ENCODE measurements around the gene CDH4.

Gene CDH4

DNA sequence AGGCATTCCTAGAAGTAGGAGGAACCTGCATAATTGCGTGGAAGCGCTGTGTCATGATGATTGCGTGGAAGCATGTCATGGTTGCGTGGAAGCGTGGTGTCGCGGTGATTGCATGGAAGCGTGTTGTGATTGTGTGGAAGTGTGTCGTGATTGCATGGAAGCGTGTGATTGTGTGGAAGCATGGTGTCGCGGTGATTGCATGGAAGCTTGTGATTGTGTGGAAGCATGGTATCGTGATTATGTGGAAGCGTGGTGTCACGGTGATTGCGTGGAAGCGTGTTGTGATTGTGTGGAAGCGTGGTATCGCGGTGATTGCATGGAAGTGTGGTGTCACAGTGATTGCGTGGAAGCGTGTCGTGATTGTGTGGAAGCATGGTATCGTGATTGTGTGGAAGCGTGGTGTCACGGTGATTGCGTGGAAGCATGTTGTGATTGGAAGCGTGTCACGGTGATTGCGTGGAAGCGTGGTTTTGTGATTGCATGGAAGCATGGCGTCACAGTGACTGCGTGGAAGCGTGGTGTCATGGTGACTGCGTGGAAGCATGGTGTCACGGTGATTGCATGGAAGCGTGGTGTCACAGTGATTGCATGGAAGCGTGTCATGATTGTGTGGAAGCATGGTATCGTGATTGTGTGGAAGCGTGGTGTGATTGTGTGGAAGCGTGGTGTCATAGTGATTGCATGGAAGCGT, 667.8 kb downstream of the CDH4 start:
- no peak overlapping the region for H3K27ac Mint-ChIP-seq (ENCODE audit: low read depth)
- H3K4me1 Mint-ChIP-seq, result no peaks in the 10 kb centered on the region
- ATAC-seq (replicated peaks; ENCODE audit: extremely low read depth, poor library complexity, severe bottlenecking), result no peak
- H3K27me3 Mint-ChIP-seq, result peaks cover 6% of the 10 kb centered on the region
- H3K36me3 Mint-ChIP-seq (ENCODE audit: insufficient read depth), result peaks cover 3% of the 10 kb centered on the region
- no peak overlapping the region for H3K4me3 Mint-ChIP-seq
- DNase-seq (ENCODE audit: low spot score in 2 of 2), result no peak
- H3K9me3 Mint-ChIP-seq, result no peaks in the 10 kb centered on the region

DNA sequence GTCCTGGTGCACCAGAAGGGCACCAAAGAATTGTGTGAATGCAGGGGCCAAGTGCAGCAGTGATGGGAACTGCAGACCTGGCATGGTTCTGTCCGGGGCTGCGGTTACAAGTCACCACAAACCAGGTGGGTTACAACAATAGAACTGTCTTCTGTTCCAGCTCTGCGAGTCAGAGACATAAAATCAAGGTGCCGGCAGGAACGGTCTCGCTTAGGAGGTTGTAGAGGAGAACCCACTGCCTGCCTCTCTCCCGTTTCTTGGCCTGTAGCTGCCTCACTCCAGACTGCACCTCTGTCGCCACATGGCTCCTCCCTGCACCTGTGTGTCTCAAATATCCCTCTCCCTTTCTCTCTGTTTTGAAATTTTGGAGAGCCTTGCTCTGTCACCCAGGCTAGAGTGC, 670.4 kb downstream of the CDH4 start:
- H3K4me3 Mint-ChIP-seq, result no peak overlapping the region
- no peak overlapping the region for H3K27ac Mint-ChIP-seq (ENCODE audit: low read depth)
- H3K27me3 Mint-ChIP-seq, result no peaks in the 10 kb centered on the region
- H3K4me1 Mint-ChIP-seq, result no peaks in the 10 kb centered on the region
- ATAC-seq (replicated peaks; ENCODE audit: extremely low read depth, poor library complexity, severe bottlenecking), result no peak
- peaks cover 3% of the 10 kb centered on the region for H3K36me3 Mint-ChIP-seq (ENCODE audit: insufficient read depth)
- no peak for DNase-seq (ENCODE audit: low spot score in 2 of 2)
- no peaks in the 10 kb centered on the region for H3K9me3 Mint-ChIP-seq

GRCh38 chr20:61922936-61923335, 670.9 kb downstream of the CDH4 start:
- Mint-ChIP-seq H3K27me3 (no peaks in the 10 kb centered on the region), H3K4me1 (no peaks in the 10 kb centered on the region), H3K36me3 (ENCODE audit: insufficient read depth) (peaks cover 3% of the 10 kb centered on the region), H3K4me3 (no peak overlapping the region), H3K27ac (ENCODE audit: low read depth) (no peak overlapping the region), H3K9me3 (no peaks in the 10 kb centered on the region)
- DNase-seq (ENCODE audit: low spot score in 2 of 2) (no peak), ATAC-seq (replicated peaks; ENCODE audit: extremely low read depth, poor library complexity, severe bottlenecking) (no peak)

GRCh38 chr20:61923371-61924166, 671.5 kb downstream of the CDH4 start:
- ATAC-seq (replicated peaks; ENCODE audit: extremely low read depth, poor library complexity, severe bottlenecking) (no peak), DNase-seq (ENCODE audit: low spot score in 2 of 2) (no peak)
- no peak overlapping the region for H3K27ac Mint-ChIP-seq (ENCODE audit: low read depth)
- no peaks in the 10 kb centered on the region for H3K9me3 Mint-ChIP-seq
- H3K27me3 Mint-ChIP-seq, result no peaks in the 10 kb centered on the region
- H3K4me1 Mint-ChIP-seq, result no peaks in the 10 kb centered on the region
- H3K36me3 Mint-ChIP-seq (ENCODE audit: insufficient read depth), result peaks cover 3% of the 10 kb centered on the region
- H3K4me3 Mint-ChIP-seq, result no peak overlapping the region

DNA sequence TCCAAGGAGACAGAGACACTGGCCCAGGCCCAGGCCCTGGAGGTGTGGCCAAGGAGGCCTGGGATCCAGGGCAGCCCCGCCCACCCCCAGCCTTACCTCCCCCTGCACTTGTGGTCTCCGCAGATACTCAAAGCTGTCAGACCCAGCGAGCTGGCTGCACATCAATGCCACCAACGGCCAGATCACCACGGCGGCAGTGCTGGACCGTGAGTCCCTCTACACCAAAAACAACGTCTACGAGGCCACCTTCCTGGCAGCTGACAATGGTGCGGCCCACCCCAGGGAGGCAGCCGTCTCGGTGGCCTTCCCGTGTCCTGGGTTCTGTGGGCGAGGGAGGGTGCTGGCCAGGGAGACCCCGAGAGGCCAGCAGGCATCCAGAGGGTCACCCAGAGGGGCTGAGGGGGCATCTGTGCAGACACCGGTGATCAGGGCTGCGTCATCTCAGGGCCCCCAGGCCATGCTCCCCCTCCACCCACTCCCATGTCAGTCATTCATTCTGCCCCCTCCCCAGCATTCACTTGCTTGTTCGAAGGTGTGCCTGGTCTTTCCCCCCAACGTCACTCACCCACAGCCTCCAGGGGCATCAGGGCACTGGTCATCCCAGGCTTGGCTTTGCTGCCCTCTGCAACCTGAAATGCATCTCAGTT, 672.3 kb downstream of the CDH4 start:
- Mint-ChIP-seq H3K4me3 (no peak overlapping the region), H3K9me3 (no peaks in the 10 kb centered on the region), H3K36me3 (ENCODE audit: insufficient read depth) (no peaks in the 10 kb centered on the region), H3K27ac (ENCODE audit: low read depth) (no peak overlapping the region), H3K4me1 (no peaks in the 10 kb centered on the region), H3K27me3 (no peaks in the 10 kb centered on the region)
- DNase-seq (ENCODE audit: low spot score in 2 of 2) (no peak), ATAC-seq (replicated peaks; ENCODE audit: extremely low read depth, poor library complexity, severe bottlenecking) (no peak)

GRCh38 chr20:61924858-61925554, 672.9 kb downstream of the CDH4 start:
- Mint-ChIP-seq H3K27ac (ENCODE audit: low read depth) (no peak overlapping the region), H3K36me3 (ENCODE audit: insufficient read depth) (no peaks in the 10 kb centered on the region), H3K4me3 (no peak overlapping the region), H3K27me3 (no peaks in the 10 kb centered on the region), H3K9me3 (no peaks in the 10 kb centered on the region), H3K4me1 (no peaks in the 10 kb centered on the region)
- DNase-seq (ENCODE audit: low spot score in 2 of 2) (no peak), ATAC-seq (replicated peaks; ENCODE audit: extremely low read depth, poor library complexity, severe bottlenecking) (no peak)

GRCh38 chr20:61925555-61926252, 673.6 kb downstream of the CDH4 start:
- no peaks in the 10 kb centered on the region for H3K9me3 Mint-ChIP-seq
- DNase-seq (ENCODE audit: low spot score in 2 of 2), result no peak

DNA sequence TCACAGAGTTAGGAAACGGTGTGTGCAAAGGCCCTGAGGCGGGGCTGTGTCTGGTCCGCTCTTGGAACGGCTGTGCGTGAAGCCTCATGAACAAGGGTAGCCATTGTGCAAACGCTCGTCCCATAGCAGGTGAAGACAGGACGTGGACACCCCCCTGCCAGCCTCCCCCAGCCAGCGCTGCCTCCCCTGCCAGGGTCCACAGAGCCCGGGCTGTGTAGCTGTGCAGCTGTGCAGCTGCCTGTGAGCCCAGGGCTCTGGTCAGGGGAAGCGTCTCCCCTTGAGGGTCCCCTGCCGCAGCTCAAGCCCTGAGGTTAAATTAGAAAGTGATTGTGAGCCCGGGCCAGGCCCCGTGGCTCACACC, 674.2 kb downstream of the CDH4 start:
- Mint-ChIP-seq H3K9me3 (no peaks in the 10 kb centered on the region), H3K27ac (ENCODE audit: low read depth) (no peak overlapping the region), H3K27me3 (no peaks in the 10 kb centered on the region), H3K36me3 (ENCODE audit: insufficient read depth) (no peaks in the 10 kb centered on the region), H3K4me3 (no peak overlapping the region), H3K4me1 (no peaks in the 10 kb centered on the region)
- DNase-seq (ENCODE audit: low spot score in 2 of 2) (no peak), ATAC-seq (replicated peaks; ENCODE audit: extremely low read depth, poor library complexity, severe bottlenecking) (no peak)

More at GRCh38 chr20:61925555-61926252, 673.6 kb downstream of the CDH4 start:
- H3K4me1 Mint-ChIP-seq, result no peaks in the 10 kb centered on the region
- no peak for ATAC-seq (replicated peaks; ENCODE audit: extremely low read depth, poor library complexity, severe bottlenecking)
- no peaks in the 10 kb centered on the region for H3K27me3 Mint-ChIP-seq
- no peaks in the 10 kb centered on the region for H3K36me3 Mint-ChIP-seq (ENCODE audit: insufficient read depth)
- H3K4me3 Mint-ChIP-seq, result no peak overlapping the region
- no peak overlapping the region for H3K27ac Mint-ChIP-seq (ENCODE audit: low read depth)

- Mint-ChIP-seq H3K4me3 (no peak overlapping the region), H3K9me3 (no peaks in the 10 kb centered on the region), H3K36me3 (ENCODE audit: insufficient read depth) (no peaks in the 10 kb centered on the region), H3K27me3 (no peaks in the 10 kb centered on the region), H3K27ac (ENCODE audit: low read depth) (no peak overlapping the region), H3K4me1 (no peaks in the 10 kb centered on the region)
- ATAC-seq (replicated peaks; ENCODE audit: extremely low read depth, poor library complexity, severe bottlenecking) (no peak), DNase-seq (ENCODE audit: low spot score in 2 of 2) (no peak)
Measured at GRCh38 chr20:61926796-61927192, 674.7 kb downstream of the CDH4 start.

- ATAC-seq (replicated peaks; ENCODE audit: extremely low read depth, poor library complexity, severe bottlenecking), result no peak
- no peak overlapping the region for H3K4me3 Mint-ChIP-seq
- H3K27me3 Mint-ChIP-seq, result no peaks in the 10 kb centered on the region
- H3K27ac Mint-ChIP-seq (ENCODE audit: low read depth), result no peak overlapping the region
- no peaks in the 10 kb centered on the region for H3K4me1 Mint-ChIP-seq
- no peak for DNase-seq (ENCODE audit: low spot score in 2 of 2)
- no peaks in the 10 kb centered on the region for H3K36me3 Mint-ChIP-seq (ENCODE audit: insufficient read depth)
- no peaks in the 10 kb centered on the region for H3K9me3 Mint-ChIP-seq
Measured at GRCh38 chr20:61927193-61927825, 675.2 kb downstream of the CDH4 start.

GRCh38 chr20:61927826-61928541, 675.9 kb downstream of the CDH4 start:
- no peak overlapping the region for H3K4me3 Mint-ChIP-seq
- H3K36me3 Mint-ChIP-seq (ENCODE audit: insufficient read depth), result no peaks in the 10 kb centered on the region
- no peak overlapping the region for H3K27ac Mint-ChIP-seq (ENCODE audit: low read depth)
- H3K27me3 Mint-ChIP-seq, result no peaks in the 10 kb centered on the region
- H3K9me3 Mint-ChIP-seq, result no peaks in the 10 kb centered on the region
- H3K4me1 Mint-ChIP-seq, result no peaks in the 10 kb centered on the region
- ATAC-seq (replicated peaks; ENCODE audit: extremely low read depth, poor library complexity, severe bottlenecking) (no peak), DNase-seq (ENCODE audit: low spot score in 2 of 2) (no peak)

Measured in central memory CD8-positive, alpha-beta T cell (primary cell).